WTC11 (cell line): ENCODE measurements around the gene KRT7.

Experiments
- CREB1 ChIP-seq: sonication (generic); formaldehyde crosslinking; IDR thresholded peaks from 2 replicates; pipeline ENCODE4 v1.8.0; 2023; ENCODE audit warnings: mild to moderate bottlenecking, missing genetic modification reagents
- CTCF ChIP-seq: fragments of 200-600 bp; IDR thresholded peaks from 2 replicates; pipeline ENCODE4 v1.8.0; 2022; ENCODE audit warnings: antibody characterized with exemption
- E2F1 ChIP-seq: sonication (generic); formaldehyde crosslinking; IDR thresholded peaks from 2 replicates; pipeline ENCODE4 v1.8.0; 2022; ENCODE audit warnings: mild to moderate bottlenecking, missing genetic modification reagents
- JUN ChIP-seq: sonication (generic); formaldehyde crosslinking; IDR thresholded peaks from 2 replicates; pipeline ENCODE4 v1.8.0; 2023; ENCODE audit warnings: mild to moderate bottlenecking, missing genetic modification reagents
- MAX ChIP-seq: sonication (generic); formaldehyde crosslinking; IDR thresholded peaks from 2 replicates; pipeline ENCODE4 v1.8.0; 2022; ENCODE audit warnings: mild to moderate bottlenecking, missing genetic modification reagents
- MXD4 ChIP-seq: fragments of 250-450 bp; sonication (Bioruptor Pico); IDR thresholded peaks from 2 replicates; pipeline ENCODE4 v1.8.0; 2021; ENCODE audit warnings: mild to moderate bottlenecking, moderate library complexity, borderline replicate concordance
- NFYB ChIP-seq: sonication (generic); formaldehyde crosslinking; conservative IDR thresholded peaks from 2 replicates; pipeline ENCODE4 v1.8.0; 2022; ENCODE audit warnings: low read depth, missing genetic modification reagents
- NR2C2 ChIP-seq: sonication (generic); formaldehyde crosslinking; IDR thresholded peaks from 2 replicates; pipeline ENCODE4 v1.8.0; 2022; ENCODE audit warnings: mild to moderate bottlenecking, missing genetic modification reagents
- PREB ChIP-seq: sonication (generic); formaldehyde crosslinking; IDR thresholded peaks from 2 replicates; pipeline ENCODE4 v1.8.1; 2022; ENCODE audit warnings: mild to moderate bottlenecking, missing genetic modification reagents, moderate library complexity, borderline replicate concordance
- SMAD3 ChIP-seq: sonication (generic); formaldehyde crosslinking; IDR thresholded peaks from 2 replicates; pipeline ENCODE4 v1.8.0; 2022; ENCODE audit warnings: missing genetic modification reagents, mild to moderate bottlenecking, borderline replicate concordance

GRCh38 chr12:52212701-52213563 is 20.1 kb upstream of the KRT7 start:
- TF ChIP-seq CTCF (no peak), NR2C2 (CRISPR knock-in tag) (no peak), SMAD3 (CRISPR knock-in tag) (no peak), MAX (CRISPR knock-in tag) (no peak), E2F1 (CRISPR knock-in tag) (no peak), CREB1 (no peak), MXD4 (CRISPR knock-in tag) (no peak), NFYB (CRISPR knock-in tag) (no peak), PREB (CRISPR knock-in tag) (no peak), JUN (CRISPR knock-in tag) (no peak)
